Nephron progenitor cell (in vitro differentiated cells): ENCODE measurements around the gene ITCH.

ENCODE experiments used
- DNase-seq: peaks from one replicate; pipeline ENCODE4 v3.0.0; 2021
- H3K27ac Mint-ChIP-seq: 2 replicates; pipeline ENCODE4 v1.8.0; 2021; ENCODE audit warnings: mild to moderate bottlenecking, moderate library complexity, mixed read lengths
- H3K27me3 Mint-ChIP-seq: 2 replicates; pipeline ENCODE4 v1.8.0; 2021; ENCODE audit warnings: mild to moderate bottlenecking, low read depth, mixed read lengths; ENCODE audit not compliant: poor library complexity
- H3K36me3 Mint-ChIP-seq: 2 replicates; pipeline ENCODE4 v1.8.0; 2021; ENCODE audit warnings: low read depth, mixed read lengths
- H3K4me1 Mint-ChIP-seq: 2 replicates; pipeline ENCODE4 v1.8.0; 2021; ENCODE audit warnings: mixed read lengths
- H3K4me3 Mint-ChIP-seq: 2 replicates; pipeline ENCODE4 v1.8.0; 2021; ENCODE audit warnings: mild to moderate bottlenecking, moderate library complexity, mixed read lengths
- H3K9me3 Mint-ChIP-seq: 2 replicates; pipeline ENCODE4 v1.8.0; 2021; ENCODE audit warnings: mild to moderate bottlenecking, moderate library complexity, mixed read lengths
- TF ChIP-seq, protein P1 (sequence below): fragments of 200-600 bp; sonication (generic); IDR thresholded peaks from 2 replicates; pipeline ENCODE4 v1.5.0; 2021; ENCODE audit warnings: antibody characterized with exemption

Gene ITCH

DNA sequence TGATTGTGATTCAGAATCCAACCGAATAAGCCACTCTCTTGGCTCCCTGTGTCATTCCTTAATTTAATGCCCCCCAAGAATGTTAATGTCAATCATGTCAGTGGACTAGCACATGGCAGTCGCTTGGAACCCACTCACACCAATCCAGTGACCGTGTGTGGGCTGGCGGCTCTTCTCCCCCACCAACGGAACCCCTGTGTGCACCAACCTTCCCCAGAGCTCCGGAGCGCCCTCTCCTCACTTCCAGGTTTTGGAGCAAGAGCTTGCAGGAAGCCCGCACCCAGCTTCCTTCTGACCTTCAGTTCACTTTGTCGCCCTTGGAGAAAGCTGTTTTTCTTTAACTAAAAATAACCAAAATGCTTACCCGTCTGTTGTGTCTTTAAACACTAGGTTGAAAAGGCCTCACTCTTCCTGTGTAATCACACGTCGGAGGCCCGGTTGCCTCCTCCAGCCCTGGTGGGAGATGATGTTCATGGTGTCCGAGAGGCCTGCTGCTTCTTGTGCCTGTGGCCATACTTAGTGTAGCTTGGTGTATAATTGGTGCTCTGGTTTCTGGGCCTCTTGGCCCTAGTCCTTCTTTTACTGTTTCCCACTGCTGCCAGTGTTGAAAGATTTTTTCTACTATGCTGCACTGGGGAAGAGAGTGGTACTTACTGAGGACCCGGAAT lies 177.7 kb downstream of the ITCH start:
- Mint-ChIP-seq H3K4me1 (peaks cover 17% of the 10 kb centered on the region), H3K27me3 (peaks cover 6% of the 10 kb centered on the region), H3K4me3 (no peak overlapping the region), H3K9me3 (no peaks in the 10 kb centered on the region), H3K27ac (peak overlapping the region; percentile 17), H3K36me3 (peaks cover 38% of the 10 kb centered on the region)
- TF ChIP-seq, protein P1, sequence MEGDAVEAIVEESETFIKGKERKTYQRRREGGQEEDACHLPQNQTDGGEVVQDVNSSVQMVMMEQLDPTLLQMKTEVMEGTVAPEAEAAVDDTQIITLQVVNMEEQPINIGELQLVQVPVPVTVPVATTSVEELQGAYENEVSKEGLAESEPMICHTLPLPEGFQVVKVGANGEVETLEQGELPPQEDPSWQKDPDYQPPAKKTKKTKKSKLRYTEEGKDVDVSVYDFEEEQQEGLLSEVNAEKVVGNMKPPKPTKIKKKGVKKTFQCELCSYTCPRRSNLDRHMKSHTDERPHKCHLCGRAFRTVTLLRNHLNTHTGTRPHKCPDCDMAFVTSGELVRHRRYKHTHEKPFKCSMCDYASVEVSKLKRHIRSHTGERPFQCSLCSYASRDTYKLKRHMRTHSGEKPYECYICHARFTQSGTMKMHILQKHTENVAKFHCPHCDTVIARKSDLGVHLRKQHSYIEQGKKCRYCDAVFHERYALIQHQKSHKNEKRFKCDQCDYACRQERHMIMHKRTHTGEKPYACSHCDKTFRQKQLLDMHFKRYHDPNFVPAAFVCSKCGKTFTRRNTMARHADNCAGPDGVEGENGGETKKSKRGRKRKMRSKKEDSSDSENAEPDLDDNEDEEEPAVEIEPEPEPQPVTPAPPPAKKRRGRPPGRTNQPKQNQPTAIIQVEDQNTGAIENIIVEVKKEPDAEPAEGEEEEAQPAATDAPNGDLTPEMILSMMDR = no peak
- no peak for DNase-seq

DNA sequence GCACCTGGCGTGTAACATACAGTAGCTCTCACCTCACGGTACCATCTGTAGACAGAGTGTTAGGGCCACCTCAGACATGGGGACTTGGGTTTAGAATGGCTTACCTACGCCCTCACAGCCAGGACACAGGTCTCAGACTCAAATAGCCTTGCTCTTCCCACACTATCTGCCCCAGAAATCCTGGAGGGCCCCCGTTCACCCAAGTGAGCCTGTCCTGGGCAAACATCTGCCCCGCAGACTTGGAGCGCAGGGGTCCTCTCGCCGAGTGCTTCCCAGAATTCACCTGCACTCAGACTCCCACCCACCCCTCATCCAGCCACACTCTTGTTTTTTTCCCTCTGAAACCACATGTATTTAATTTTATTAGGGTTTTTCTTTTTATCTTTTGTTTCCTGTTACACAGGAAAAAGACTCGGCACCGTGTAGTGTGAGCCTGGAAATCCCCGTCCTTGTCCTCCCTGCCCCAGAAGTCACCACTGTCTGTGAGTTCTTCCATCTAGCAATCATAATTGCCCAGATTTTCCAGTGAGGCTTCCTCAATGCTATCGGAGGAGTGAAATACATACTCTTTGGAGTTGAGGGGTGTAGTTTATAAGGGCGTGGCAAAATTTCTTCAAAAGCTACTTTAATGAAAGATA lies 178.3 kb downstream of the ITCH start:
- no peaks in the 10 kb centered on the region for H3K9me3 Mint-ChIP-seq
- H3K4me3 Mint-ChIP-seq = no peak overlapping the region
- H3K36me3 Mint-ChIP-seq = peaks cover 33% of the 10 kb centered on the region
- DNase-seq = no peak
- peaks cover 17% of the 10 kb centered on the region for H3K4me1 Mint-ChIP-seq
- TF ChIP-seq, protein P1 = no peak
- peaks cover 6% of the 10 kb centered on the region for H3K27me3 Mint-ChIP-seq
- H3K27ac Mint-ChIP-seq = no peak overlapping the region

DNA sequence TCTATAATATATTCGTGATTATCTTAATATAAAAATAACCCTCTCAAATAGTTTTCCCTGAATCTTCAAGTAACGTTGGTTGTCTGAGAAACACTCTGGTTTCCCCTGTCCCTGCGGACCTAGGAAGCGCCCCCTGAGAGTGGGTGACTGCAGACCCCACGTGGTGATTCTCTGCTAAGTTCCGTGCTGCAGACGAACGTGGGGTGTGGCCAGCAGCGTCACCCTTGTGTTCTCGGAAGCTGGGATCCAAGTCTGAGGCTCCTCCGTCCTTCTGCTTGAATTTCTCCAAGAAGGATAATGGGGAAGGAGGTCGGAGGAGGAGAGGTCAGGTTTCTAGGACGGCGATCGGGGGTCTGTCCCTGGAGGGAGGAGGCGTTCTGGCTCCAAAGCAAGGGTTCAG lies 178.8 kb downstream of the ITCH start:
- Mint-ChIP-seq H3K27me3 (peaks cover 6% of the 10 kb centered on the region), H3K9me3 (no peaks in the 10 kb centered on the region), H3K4me3 (no peak overlapping the region), H3K36me3 (peaks cover 31% of the 10 kb centered on the region), H3K4me1 (peaks cover 22% of the 10 kb centered on the region), H3K27ac (no peak overlapping the region)
- TF ChIP-seq, protein P1 = no peak
- DNase-seq = no peak

DNA sequence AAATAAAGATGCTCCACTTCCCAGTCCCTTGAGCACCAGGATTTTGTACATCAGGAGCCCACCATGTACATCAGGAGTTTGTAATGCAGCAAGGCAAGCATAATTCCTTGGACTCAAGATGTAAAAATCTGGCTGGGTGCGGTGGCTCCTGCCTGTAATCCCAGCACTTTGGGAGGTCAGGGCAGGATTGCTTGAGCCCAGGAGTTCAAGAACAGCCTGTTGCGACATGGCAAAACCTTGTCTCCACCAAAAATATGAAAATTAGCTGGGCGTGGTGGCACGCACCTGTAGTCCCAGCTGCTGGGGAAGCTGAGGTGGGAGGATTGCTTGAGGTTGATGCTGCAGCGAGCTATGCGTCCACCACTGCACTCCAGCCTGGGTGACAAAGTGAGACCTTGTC lies 179.4 kb downstream of the ITCH start:
- H3K4me3 Mint-ChIP-seq = no peak overlapping the region
- TF ChIP-seq, protein P1 = no peak
- H3K36me3 Mint-ChIP-seq = peaks cover 26% of the 10 kb centered on the region
- no peak overlapping the region for H3K27ac Mint-ChIP-seq
- DNase-seq = no peak
- peaks cover 6% of the 10 kb centered on the region for H3K27me3 Mint-ChIP-seq
- no peaks in the 10 kb centered on the region for H3K9me3 Mint-ChIP-seq
- H3K4me1 Mint-ChIP-seq = peaks cover 24% of the 10 kb centered on the region

DNA sequence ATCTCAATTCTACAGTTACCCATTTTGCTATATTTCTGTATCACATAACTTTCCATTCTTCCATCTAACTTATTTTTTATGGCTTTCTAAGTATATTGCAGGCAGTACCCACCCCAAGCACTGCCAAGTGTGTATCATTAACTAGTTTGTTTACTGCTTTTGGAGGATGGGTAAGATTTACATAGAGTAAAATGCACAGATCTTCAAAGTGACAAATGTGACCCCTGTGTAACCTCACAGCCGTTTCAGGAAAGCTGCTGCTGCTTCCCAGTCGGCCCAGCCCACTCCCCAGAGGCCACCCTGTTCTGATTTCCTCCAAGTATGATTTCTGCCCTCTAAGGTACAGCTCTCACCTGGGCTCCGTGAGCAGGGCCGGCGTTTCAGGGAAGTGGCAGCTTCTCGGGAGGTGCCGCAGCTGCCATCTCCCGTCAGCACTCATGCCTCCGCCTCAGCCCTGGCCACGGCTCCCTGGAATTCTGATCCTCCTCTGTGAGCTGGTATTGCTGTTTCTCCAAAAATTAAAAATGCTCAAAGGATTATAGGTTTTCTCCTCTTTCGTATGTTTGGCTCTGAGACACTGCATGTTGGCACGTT lies 180.5 kb downstream of the ITCH start:
- TF ChIP-seq, protein P1 = no peak
- Mint-ChIP-seq H3K4me1 (peaks cover 24% of the 10 kb centered on the region), H3K4me3 (no peak overlapping the region), H3K9me3 (no peaks in the 10 kb centered on the region), H3K27ac (no peak overlapping the region), H3K27me3 (peaks cover 6% of the 10 kb centered on the region), H3K36me3 (peaks cover 23% of the 10 kb centered on the region)
- DNase-seq = no peak
